ENCODE results near the gene ZNF329.
A peak's percentile ranks its signal among the peaks of the same experiment; 100 is the strongest.

GRCh38 chr19:58154679-58155648, 4.4 kb upstream of the ZNF329 start:
- TF ChIP-seq MAX (IDR thresholded peaks at IDR 0.05) = peak; percentile 53; the same call in 1 of the 2 replicates
- peak; percentile 94 for TF ChIP-seq RAD21 (IDR thresholded peaks at IDR 0.05; ENCODE audit: low read depth)

All from Ishikawa (cell line).